ENCODE data around the gene MEGF8.

Gene MEGF8

DNA sequence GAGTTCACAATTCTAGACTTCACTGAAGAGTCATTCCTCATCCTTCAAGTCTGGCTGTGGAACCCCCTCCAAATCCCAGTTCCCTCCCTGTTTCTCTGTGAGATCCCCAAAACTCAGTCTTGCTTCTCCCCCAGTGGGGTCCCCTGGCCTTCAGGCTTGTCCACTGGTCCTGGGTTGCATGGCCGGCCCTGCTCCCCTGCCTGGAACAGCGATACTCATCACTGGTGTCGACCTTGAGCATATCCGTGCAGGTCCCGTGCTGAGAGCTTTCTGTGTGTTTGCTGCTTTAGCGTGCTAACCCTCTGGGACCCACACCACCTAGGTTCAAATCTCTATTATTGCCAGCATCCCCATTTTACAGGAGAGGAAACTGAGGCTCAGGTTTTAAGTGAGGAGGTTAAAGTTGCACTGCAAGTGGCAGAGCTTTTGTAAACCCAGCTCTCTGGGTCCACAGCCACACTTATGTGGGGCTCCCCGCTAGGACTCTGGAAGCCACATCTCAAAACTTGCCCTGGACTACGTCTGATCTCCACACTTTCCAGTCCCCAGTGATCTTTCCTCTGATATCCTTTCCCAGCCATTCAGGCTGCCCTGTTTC lies 86.2 kb downstream of the MEGF8 start:
- no peaks in the 10 kb centered on the region for H3K27me3 ChIP-seq (replicated peaks)
- no peak overlapping the region for H3K4me3 ChIP-seq (ENCODE audit: low read depth, low read length)
- TF ChIP-seq, protein P1, sequence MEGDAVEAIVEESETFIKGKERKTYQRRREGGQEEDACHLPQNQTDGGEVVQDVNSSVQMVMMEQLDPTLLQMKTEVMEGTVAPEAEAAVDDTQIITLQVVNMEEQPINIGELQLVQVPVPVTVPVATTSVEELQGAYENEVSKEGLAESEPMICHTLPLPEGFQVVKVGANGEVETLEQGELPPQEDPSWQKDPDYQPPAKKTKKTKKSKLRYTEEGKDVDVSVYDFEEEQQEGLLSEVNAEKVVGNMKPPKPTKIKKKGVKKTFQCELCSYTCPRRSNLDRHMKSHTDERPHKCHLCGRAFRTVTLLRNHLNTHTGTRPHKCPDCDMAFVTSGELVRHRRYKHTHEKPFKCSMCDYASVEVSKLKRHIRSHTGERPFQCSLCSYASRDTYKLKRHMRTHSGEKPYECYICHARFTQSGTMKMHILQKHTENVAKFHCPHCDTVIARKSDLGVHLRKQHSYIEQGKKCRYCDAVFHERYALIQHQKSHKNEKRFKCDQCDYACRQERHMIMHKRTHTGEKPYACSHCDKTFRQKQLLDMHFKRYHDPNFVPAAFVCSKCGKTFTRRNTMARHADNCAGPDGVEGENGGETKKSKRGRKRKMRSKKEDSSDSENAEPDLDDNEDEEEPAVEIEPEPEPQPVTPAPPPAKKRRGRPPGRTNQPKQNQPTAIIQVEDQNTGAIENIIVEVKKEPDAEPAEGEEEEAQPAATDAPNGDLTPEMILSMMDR (IDR thresholded peaks at IDR 0.05; ENCODE audit: low read depth, low read length, missing control alignments), result no peak
- DNase-seq, result no peak
- in situ Hi-C loops (cut with HindIII; ENCODE audit: low pct_ligation_motif_present, low sequenced_read_pairs), result no loop called here
- H3K36me3 ChIP-seq (replicated peaks), result no peaks in the 10 kb centered on the region
- H3K27ac ChIP-seq, result no peak overlapping the region

DNA sequence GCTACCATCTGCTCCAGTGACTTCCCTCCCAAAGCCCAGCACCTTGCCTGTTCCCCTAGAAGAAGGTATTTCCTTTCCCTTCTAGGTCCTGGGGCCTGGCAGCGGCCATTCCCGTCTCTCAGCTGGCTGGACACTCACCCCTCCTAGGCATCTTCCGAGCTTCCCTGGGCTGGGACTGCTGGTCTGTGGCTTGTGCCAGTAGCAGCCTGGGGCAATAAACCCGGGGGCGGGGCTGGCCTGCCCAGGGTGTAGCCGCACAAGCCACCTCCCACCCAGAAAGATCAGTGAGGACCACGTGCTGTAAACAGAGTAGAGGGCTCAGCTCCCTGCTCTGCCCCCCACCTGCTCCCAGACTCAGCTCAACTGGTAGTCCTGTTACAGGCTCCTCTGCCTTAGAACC lies 86.8 kb downstream of the MEGF8 start:
- TF ChIP-seq, protein P1 (IDR thresholded peaks at IDR 0.05; ENCODE audit: low read depth, low read length, missing control alignments), result no peak
- in situ Hi-C loops (cut with HindIII; ENCODE audit: low pct_ligation_motif_present, low sequenced_read_pairs), result no loop called here
- H3K27me3 ChIP-seq (replicated peaks), result no peaks in the 10 kb centered on the region
- no peak overlapping the region for H3K4me3 ChIP-seq (ENCODE audit: low read depth, low read length)
- no peak overlapping the region for H3K27ac ChIP-seq
- no peak for DNase-seq
- no peaks in the 10 kb centered on the region for H3K36me3 ChIP-seq (replicated peaks)

- no peak overlapping the region for H3K27ac ChIP-seq
- no peaks in the 10 kb centered on the region for H3K27me3 ChIP-seq (replicated peaks)
- TF ChIP-seq, protein P1 (IDR thresholded peaks at IDR 0.05; ENCODE audit: low read depth, low read length, missing control alignments), result no peak
- in situ Hi-C loops (cut with HindIII; ENCODE audit: low pct_ligation_motif_present, low sequenced_read_pairs), result no loop called here
- no peak for DNase-seq
- no peaks in the 10 kb centered on the region for H3K36me3 ChIP-seq (replicated peaks)
- no peak overlapping the region for H3K4me3 ChIP-seq (ENCODE audit: low read depth, low read length)
Measured at GRCh38 chr19:42412661-42413076, 87.2 kb downstream of the MEGF8 start.

DNA sequence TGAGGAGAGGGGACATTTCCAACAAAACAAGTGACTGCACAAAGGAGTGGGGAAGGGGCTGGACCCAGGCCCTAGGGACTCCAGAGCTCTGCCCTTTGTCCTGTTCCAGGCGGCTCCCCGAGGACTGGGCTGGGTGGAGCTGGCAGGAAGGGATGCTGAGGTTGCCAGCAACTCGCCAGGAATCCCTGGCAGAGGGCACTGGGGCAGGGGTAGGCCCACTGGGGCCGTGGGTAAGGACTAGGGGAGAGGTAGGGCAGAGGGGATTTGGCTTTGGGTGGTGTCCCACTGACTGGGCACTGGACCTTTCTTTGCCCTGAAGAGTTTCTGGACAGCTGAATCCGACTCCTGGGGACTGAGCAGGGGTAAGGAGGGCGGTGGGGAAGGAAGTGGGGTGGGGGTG lies 93.9 kb downstream of the MEGF8 start:
- no peak for DNase-seq
- Histone ChIP-seq H3K27me3 (replicated peaks) (no peaks in the 10 kb centered on the region), H3K27ac (no peak overlapping the region), H3K4me3 (ENCODE audit: low read depth, low read length) (no peak overlapping the region), H3K36me3 (replicated peaks) (no peaks in the 10 kb centered on the region)
- in situ Hi-C loops (cut with HindIII; ENCODE audit: low pct_ligation_motif_present, low sequenced_read_pairs), result no loop called here
- TF ChIP-seq, protein P1 (IDR thresholded peaks at IDR 0.05; ENCODE audit: low read depth, low read length, missing control alignments), result no peak

GRCh38 chr19:42420055-42420544 lies 94.7 kb downstream of the MEGF8 start:
- DNase-seq, result peak; percentile 44
- in situ Hi-C loops (cut with HindIII; ENCODE audit: low pct_ligation_motif_present, low sequenced_read_pairs), result no loop called here
- Histone ChIP-seq H3K4me3 (ENCODE audit: low read depth, low read length) (no peak overlapping the region), H3K27ac (no peak overlapping the region), H3K36me3 (replicated peaks) (no peaks in the 10 kb centered on the region), H3K27me3 (replicated peaks) (no peaks in the 10 kb centered on the region)
- TF ChIP-seq, protein P1 (IDR thresholded peaks at IDR 0.05; ENCODE audit: low read depth, low read length, missing control alignments), result peak; percentile 74

GRCh38 chr19:42421101-42421500 lies 95.7 kb downstream of the MEGF8 start:
- no peak for DNase-seq
- no peaks in the 10 kb centered on the region for H3K27me3 ChIP-seq (replicated peaks)
- in situ Hi-C loops (cut with HindIII; ENCODE audit: low pct_ligation_motif_present, low sequenced_read_pairs), result no loop called here
- TF ChIP-seq, protein P1 (IDR thresholded peaks at IDR 0.05; ENCODE audit: low read depth, low read length, missing control alignments), result no peak
- H3K4me3 ChIP-seq (ENCODE audit: low read depth, low read length), result no peak overlapping the region
- no peaks in the 10 kb centered on the region for H3K36me3 ChIP-seq (replicated peaks)
- no peak overlapping the region for H3K27ac ChIP-seq

Measured in brain microvascular endothelial cell (primary cell).